ENCODE measurements around the gene TRIM65. TPM values are rescaled to one million over a fixed set of nuclear protein-coding genes. Genes with fewer than 3 reads are reported as not detected.
A peak's percentile ranks its signal among the peaks of the same experiment; 100 is the strongest.

The TRIM65 gene
- total and polyA plus RNA-seq, 2 of the 13 experiments (the other 11 are each of a cell fraction or from before 2014, with no cell fraction given), result 10.3 to 22.4 TPM

DNA sequence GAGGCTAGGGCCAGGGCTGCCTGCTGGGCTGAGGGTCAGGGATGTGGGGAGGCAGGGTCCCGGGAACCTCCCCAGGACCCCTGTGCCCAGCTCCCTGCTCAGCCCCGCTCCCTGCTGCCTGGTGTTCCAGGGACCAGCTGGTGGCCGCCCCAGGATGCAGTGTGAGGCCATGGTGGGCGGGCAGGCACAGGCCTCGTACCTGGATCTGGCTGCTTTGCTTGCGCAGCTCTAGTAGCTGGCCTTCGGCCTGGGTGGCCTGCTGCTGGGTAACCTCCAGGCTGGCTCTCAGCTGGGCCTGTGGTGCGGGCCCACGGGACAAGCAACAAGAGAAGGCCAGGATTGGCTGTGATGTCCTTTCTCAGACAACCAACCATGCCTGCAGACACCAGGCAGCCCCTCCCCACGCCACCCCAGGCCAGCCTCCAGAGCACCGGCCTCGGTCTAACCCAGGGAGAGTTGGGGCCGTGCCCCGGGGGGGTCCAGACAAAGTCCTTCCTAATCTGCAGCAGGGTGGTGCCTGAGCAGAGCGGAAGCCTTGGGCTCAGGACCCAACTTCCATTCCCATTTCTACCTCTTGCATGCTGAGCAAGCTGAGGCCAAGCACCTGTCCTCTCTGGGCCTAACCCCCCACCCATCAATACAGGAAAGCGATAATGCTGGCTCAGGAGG, 4.1 kb downstream of the TRIM65 start (continued):
- TF ChIP-seq, protein P1, sequence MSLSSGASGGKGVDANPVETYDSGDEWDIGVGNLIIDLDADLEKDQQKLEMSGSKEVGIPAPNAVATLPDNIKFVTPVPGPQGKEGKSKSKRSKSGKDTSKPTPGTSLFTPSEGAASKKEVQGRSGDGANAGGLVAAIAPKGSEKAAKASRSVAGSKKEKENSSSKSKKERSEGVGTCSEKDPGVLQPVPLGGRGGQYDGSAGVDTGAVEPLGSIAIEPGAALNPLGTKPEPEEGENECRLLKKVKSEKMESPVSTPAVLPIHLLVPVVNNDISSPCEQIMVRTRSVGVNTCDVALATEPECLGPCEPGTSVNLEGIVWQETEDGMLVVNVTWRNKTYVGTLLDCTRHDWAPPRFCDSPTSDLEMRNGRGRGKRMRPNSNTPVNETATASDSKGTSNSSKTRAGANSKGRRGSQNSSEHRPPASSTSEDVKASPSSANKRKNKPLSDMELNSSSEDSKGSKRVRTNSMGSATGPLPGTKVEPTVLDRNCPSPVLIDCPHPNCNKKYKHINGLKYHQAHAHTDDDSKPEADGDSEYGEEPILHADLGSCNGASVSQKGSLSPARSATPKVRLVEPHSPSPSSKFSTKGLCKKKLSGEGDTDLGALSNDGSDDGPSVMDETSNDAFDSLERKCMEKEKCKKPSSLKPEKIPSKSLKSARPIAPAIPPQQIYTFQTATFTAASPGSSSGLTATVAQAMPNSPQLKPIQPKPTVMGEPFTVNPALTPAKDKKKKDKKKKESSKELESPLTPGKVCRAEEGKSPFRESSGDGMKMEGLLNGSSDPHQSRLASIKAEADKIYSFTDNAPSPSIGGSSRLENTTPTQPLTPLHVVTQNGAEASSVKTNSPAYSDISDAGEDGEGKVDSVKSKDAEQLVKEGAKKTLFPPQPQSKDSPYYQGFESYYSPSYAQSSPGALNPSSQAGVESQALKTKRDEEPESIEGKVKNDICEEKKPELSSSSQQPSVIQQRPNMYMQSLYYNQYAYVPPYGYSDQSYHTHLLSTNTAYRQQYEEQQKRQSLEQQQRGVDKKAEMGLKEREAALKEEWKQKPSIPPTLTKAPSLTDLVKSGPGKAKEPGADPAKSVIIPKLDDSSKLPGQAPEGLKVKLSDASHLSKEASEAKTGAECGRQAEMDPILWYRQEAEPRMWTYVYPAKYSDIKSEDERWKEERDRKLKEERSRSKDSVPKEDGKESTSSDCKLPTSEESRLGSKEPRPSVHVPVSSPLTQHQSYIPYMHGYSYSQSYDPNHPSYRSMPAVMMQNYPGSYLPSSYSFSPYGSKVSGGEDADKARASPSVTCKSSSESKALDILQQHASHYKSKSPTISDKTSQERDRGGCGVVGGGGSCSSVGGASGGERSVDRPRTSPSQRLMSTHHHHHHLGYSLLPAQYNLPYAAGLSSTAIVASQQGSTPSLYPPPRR (CRISPR knock-in tag; IDR thresholded peaks at IDR 0.05; ENCODE audit: borderline replicate concordance), result peak; percentile 63
- TF ChIP-seq ZNF75D (CRISPR knock-in tag; IDR thresholded peaks at IDR 0.05; ENCODE audit: borderline replicate concordance), result no peak
- TF ChIP-seq FOXO4 (CRISPR knock-in tag; conservative IDR thresholded peaks at IDR 0.05), result no peak
- TF ChIP-seq ZNF121 (CRISPR knock-in tag; IDR thresholded peaks at IDR 0.05), result peak; percentile 64; the same call in 1 of the 2 replicates
- no peak for TF ChIP-seq DNMT3B (CRISPR knock-in tag; conservative IDR thresholded peaks at IDR 0.05)
- TF ChIP-seq ZNF34 (CRISPR knock-in tag; IDR thresholded peaks at IDR 0.05; ENCODE audit: borderline replicate concordance), result no peak
- 0 out of 2 replicates have a peak, but pooled peaks have one; percentile 50 for TF ChIP-seq PRMT3 (CRISPR knock-in tag; IDR thresholded peaks at IDR 0.05; ENCODE audit: borderline replicate concordance, low read depth)
- TF ChIP-seq KLF11 (CRISPR knock-in tag; IDR thresholded peaks at IDR 0.05), result peak; percentile 21; the same call in 1 of the 2 replicates
- no peak for TF ChIP-seq RAD51 (IDR thresholded peaks at IDR 0.05; ENCODE audit: borderline replicate concordance)
- no peak for TF ChIP-seq TCF12 (IDR thresholded peaks at IDR 0.05)
- 0 out of 2 replicates have a peak, but pooled peaks have one; percentile 44 for TF ChIP-seq TCF12 (CRISPR knock-in tag; IDR thresholded peaks at IDR 0.05)
- TF ChIP-seq ZNF878 (CRISPR knock-in tag; IDR thresholded peaks at IDR 0.05), result no peak
- no peak for TF ChIP-seq ONECUT2 (CRISPR knock-in tag; IDR thresholded peaks at IDR 0.05)
- no peak for TF ChIP-seq MIXL1 (CRISPR knock-in tag; IDR thresholded peaks at IDR 0.05)
- no peak for TF ChIP-seq ZBTB25 (CRISPR knock-in tag; IDR thresholded peaks at IDR 0.05)
- TF ChIP-seq HDAC6 (IDR thresholded peaks at IDR 0.05; ENCODE audit: low read depth, low read length), result no peak
- no peak for TF ChIP-seq ZNF383 (CRISPR knock-in tag; IDR thresholded peaks at IDR 0.05; ENCODE audit: borderline replicate concordance)
- TF ChIP-seq IRF2 (CRISPR knock-in tag; IDR thresholded peaks at IDR 0.05), result no peak
- no peak for TF ChIP-seq ZNF737 (CRISPR knock-in tag; IDR thresholded peaks at IDR 0.05; ENCODE audit: borderline replicate concordance)
- no peak for TF ChIP-seq CHD4 (IDR thresholded peaks at IDR 0.05; ENCODE audit: borderline replicate concordance, low read length)
- no peak for TF ChIP-seq ELF1 (CRISPR knock-in tag; IDR thresholded peaks at IDR 0.05)

Data from HepG2 (cell line).